OCI-LY7 (cell line): Measurements from ENCODE around the gene SPCS1. TPM values are rescaled to one million over a fixed set of nuclear protein-coding genes. Genes with fewer than 3 reads are reported as not detected.
A peak's percentile ranks its signal among the peaks of the same experiment; 100 is the strongest.

Source experiments
- BruUV-seq: library from RNA; stranded (reverse); fragments of 400-500 nt; replicated peaks from 2 replicates; lab custom pipeline; 2021; lab: Mats Ljungman, UMichigan
- CTCF ChIA-PET: fragments of 300-600 bp; sonication (Branson Sonifier 250); formaldehyde crosslinking; loops from one replicate; lab custom pipeline; 2022; ENCODE audit warnings: antibody characterized with exemption; ENCODE audit not compliant: unreplicated experiment; lab: Charles Lee
- POLR2A ChIA-PET: fragments of 300-600 bp; sonication (Branson Sonifier 250); formaldehyde crosslinking; loops from one replicate; lab custom pipeline; 2022; ENCODE audit warnings: antibody characterized with exemption; lab: Charles Lee
- DNase-seq: peaks from one replicate; pipeline ENCODE4 v3.0.0-alpha.2; 2015; ENCODE audit warnings: low spot score
- H2AFZ ChIP-seq: fragments of 200-600 bp; sonication (generic), shearing (Covaris generic); 2 replicates; pipeline ENCODE4 v1.6.1; 2014; ENCODE audit warnings: mild to moderate bottlenecking, antibody characterized with exemption, low read length, moderate library complexity
- H3K27ac ChIP-seq: fragments of 200-600 bp; sonication (generic); 2 replicates; pipeline ENCODE4 v1.5.1; 2014; ENCODE audit warnings: mixed run types, low read depth, mild to moderate bottlenecking, moderate library complexity, low read length, inconsistent platforms; ENCODE audit not compliant: poor library complexity, severe bottlenecking
- H3K36me3 ChIP-seq: fragments of 200-600 bp; sonication (generic); 2 replicates; pipeline ENCODE4 v1.6.1; 2014; ENCODE audit warnings: mild to moderate bottlenecking, antibody characterized with exemption, low read length, moderate library complexity, mixed read lengths; ENCODE audit not compliant: insufficient read depth
- H3K4me1 ChIP-seq: fragments of 200-600 bp; sonication (generic); 2 replicates; pipeline ENCODE4 v1.5.1; 2014; ENCODE audit warnings: mild to moderate bottlenecking, low read length; ENCODE audit not compliant: insufficient read depth, poor library complexity, severe bottlenecking
- H3K4me2 ChIP-seq: fragments of 200-600 bp; sonication (generic); 2 replicates; pipeline ENCODE4 v1.6.1; 2014; ENCODE audit warnings: mild to moderate bottlenecking, low read length
- H3K4me3 ChIP-seq: fragments of 200-600 bp; sonication (generic); 2 replicates; pipeline ENCODE4 v1.5.1; 2014; ENCODE audit warnings: mild to moderate bottlenecking, low read depth, low read length; ENCODE audit not compliant: poor library complexity, severe bottlenecking
- H3K79me2 ChIP-seq: fragments of 200-600 bp; sonication (generic); 2 replicates; pipeline ENCODE4 v1.6.1; 2016; ENCODE audit warnings: low read depth, mild to moderate bottlenecking, low read length, moderate library complexity, mixed read lengths; ENCODE audit not compliant: insufficient read depth
- H3K9me2 ChIP-seq: fragments of 200-600 bp; sonication (generic); 2 replicates; pipeline ENCODE4 v1.6.1; 2016; ENCODE audit warnings: mild to moderate bottlenecking, low read length, mixed read lengths; ENCODE audit not compliant: insufficient read depth
- H3K9me3 ChIP-seq: fragments of 200-600 bp; sonication (generic); 2 replicates; pipeline ENCODE4 v1.6.1; 2014; ENCODE audit warnings: mild to moderate bottlenecking, mixed run types, low read length, mixed read lengths
- H4K20me1 ChIP-seq: fragments of 200-600 bp; sonication (generic); 2 replicates; pipeline ENCODE4 v1.6.1; 2014; ENCODE audit warnings: mild to moderate bottlenecking, antibody characterized with exemption, low read length, moderate library complexity, mixed read lengths; ENCODE audit not compliant: insufficient read depth
- EZH2phosphoT487 ChIP-seq: fragments of 200-600 bp; sonication (generic); IDR thresholded peaks from 2 replicates; pipeline ENCODE4 v1.6.1; 2018; ENCODE audit warnings: low read depth, borderline replicate concordance, mild to moderate bottlenecking, mixed run types, antibody characterized with exemption, low read length, moderate library complexity, mixed read lengths
- intact Hi-C: fragments of 100-400 bp; cut with micrococcal nuclease; formaldehyde crosslinking; loops from one replicate; pipeline ENCODE4 v1.10.0; 2022; ENCODE audit not compliant: unreplicated experiment
- total RNA-seq, 2 experiments: library from RNA; depleted of rRNA in 1 of 2; stranded (reverse); fragments of >200 nt in 1 of 2; shearing (Covaris generic) in 1 of 2; gene quantifications; 2 replicates each; pipeline ENCODE4 v1.2.3, GENCODE V29; 2014 to 2022
- TF ChIP-seq, protein P1 (sequence below): fragments of 200-600 bp; sonication (generic); conservative IDR thresholded peaks from 2 replicates; pipeline ENCODE4 v1.5.1; 2014; ENCODE audit warnings: mild to moderate bottlenecking, antibody characterized with exemption, low read length, moderate library complexity, mixed read lengths

Gene SPCS1
- total RNA-seq, 2 experiments from 2014 or later = 58.1 to 81.6 TPM

DNA sequence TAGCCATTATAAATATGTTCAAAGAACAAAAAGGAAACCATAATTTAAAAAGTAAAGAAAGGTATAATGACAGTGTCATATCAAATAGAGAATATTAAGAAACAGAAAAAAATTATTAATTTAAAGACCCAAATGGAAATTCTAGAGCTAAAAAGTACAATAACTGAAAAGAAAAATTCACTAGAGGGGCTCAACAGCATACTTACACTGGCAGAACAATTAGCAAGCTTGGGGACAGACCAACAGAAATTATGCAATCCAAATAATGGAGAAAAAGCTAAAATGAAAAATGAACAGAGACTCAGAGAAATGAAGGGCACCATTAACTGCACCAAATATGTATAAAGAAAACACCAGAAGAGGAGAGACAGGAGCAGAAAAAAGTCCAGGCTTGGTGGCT is 13.7 kb downstream of the SPCS1 start:
- no peak overlapping the region for H3K4me3 ChIP-seq
- BruUV-seq = no TSS peak
- no peak overlapping the region for H2AFZ ChIP-seq
- intact Hi-C loops = no loop called here
- H3K4me1 ChIP-seq = peaks cover 25% of the 10 kb centered on the region
- no peak overlapping the region for H3K4me2 ChIP-seq
- no peaks in the 10 kb centered on the region for H3K79me2 ChIP-seq
- TF ChIP-seq, protein P1, sequence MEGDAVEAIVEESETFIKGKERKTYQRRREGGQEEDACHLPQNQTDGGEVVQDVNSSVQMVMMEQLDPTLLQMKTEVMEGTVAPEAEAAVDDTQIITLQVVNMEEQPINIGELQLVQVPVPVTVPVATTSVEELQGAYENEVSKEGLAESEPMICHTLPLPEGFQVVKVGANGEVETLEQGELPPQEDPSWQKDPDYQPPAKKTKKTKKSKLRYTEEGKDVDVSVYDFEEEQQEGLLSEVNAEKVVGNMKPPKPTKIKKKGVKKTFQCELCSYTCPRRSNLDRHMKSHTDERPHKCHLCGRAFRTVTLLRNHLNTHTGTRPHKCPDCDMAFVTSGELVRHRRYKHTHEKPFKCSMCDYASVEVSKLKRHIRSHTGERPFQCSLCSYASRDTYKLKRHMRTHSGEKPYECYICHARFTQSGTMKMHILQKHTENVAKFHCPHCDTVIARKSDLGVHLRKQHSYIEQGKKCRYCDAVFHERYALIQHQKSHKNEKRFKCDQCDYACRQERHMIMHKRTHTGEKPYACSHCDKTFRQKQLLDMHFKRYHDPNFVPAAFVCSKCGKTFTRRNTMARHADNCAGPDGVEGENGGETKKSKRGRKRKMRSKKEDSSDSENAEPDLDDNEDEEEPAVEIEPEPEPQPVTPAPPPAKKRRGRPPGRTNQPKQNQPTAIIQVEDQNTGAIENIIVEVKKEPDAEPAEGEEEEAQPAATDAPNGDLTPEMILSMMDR = no peak
- no peak for TF ChIP-seq EZH2phosphoT487
- POLR2A ChIA-PET = interaction anchor here (1.1 kb wide), 1 partner anchor 216 kb away, joined by 3 read pairs; no protein-coding TSS in a partner anchor
- no peak overlapping the region for H3K27ac ChIP-seq
- peaks cover 8% of the 10 kb centered on the region; the same call in 1 of the 2 replicates for H3K9me3 ChIP-seq
- no peaks in the 10 kb centered on the region for H4K20me1 ChIP-seq
- no peak for DNase-seq
- peaks cover 37% of the 10 kb centered on the region for H3K36me3 ChIP-seq
- no peaks in the 10 kb centered on the region for H3K9me2 ChIP-seq
- CTCF ChIA-PET = no interaction called here

DNA sequence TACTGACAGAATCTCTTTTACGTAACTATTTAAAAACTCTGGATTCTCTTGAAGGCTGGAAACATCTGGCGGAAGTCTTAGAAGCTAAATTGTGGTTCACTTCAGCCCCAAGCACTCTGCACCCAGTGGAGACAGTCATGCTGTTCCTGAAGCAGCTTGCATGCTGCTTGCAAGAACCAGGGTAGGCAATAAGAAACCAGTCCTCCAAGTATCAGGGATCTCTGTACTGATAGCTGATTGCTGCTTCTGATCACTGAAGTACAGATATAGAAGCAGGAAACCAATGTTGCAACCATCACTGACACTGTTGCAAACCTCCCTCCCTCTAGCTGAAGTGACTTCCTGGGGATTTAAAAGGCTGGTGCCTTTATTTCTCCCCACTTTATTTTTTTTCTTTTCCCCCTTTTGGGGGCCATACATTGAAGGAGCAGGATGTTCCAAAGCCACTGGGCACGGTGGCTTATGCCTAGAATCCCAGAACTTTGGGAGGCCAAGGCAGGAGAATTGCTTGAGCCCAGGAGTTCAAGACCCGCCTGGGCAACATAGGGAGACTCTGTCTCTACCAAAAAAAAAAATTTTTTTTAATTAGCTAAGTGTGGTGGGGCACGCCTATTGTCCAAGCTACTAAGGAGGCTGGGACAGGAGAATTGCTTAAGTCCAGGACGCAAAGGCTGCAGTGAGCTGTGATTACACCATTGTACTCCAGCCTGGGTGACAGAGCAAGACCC is 15.3 kb downstream of the SPCS1 start:
- BruUV-seq = no TSS peak
- Histone ChIP-seq H3K36me3 (peaks cover 37% of the 10 kb centered on the region), H2AFZ (no peak overlapping the region), H3K4me1 (peaks cover 25% of the 10 kb centered on the region), H3K9me2 (no peaks in the 10 kb centered on the region), H3K27ac (peak overlapping the region; percentile 54), H4K20me1 (no peaks in the 10 kb centered on the region), H3K4me3 (peak overlapping the region; percentile 11), H3K79me2 (no peaks in the 10 kb centered on the region), H3K4me2 (peak overlapping the region; percentile 31), H3K9me3 (peaks cover 8% of the 10 kb centered on the region; the same call in 1 of the 2 replicates)
- intact Hi-C loops = no loop called here
- DNase-seq = peak; percentile 66
- CTCF ChIA-PET = no interaction called here
- TF ChIP-seq EZH2phosphoT487 = no peak
- POLR2A ChIA-PET = interaction anchor here (0.7 to 1.1 kb wide), 7 partner anchors 10 to 948 kb away, joined by 3 to 5 read pairs (median 3); no protein-coding TSS in a partner anchor

DNA sequence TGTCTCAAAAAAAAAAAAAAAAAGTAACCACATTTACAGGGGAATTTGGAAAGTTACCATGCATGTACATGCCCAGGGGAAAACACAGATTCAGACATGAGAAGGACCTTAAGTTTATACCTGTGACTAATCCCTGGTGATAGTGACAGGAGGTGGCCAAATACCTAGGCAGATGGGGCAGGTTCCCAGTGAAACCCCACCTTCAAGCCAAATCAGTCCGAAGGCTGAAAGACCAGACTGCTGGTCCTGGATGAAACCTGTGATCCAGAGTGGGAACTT is 15.8 kb downstream of the SPCS1 start:
- CTCF ChIA-PET = no interaction called here
- H3K4me1 ChIP-seq = peaks cover 25% of the 10 kb centered on the region
- H3K9me3 ChIP-seq = peaks cover 8% of the 10 kb centered on the region; the same call in 1 of the 2 replicates
- TF ChIP-seq, protein P1 = no peak
- no peak for TF ChIP-seq EZH2phosphoT487
- H3K79me2 ChIP-seq = no peaks in the 10 kb centered on the region
- peaks cover 37% of the 10 kb centered on the region for H3K36me3 ChIP-seq
- H3K27ac ChIP-seq = peak overlapping the region; percentile 54
- H2AFZ ChIP-seq = no peak overlapping the region
- no peaks in the 10 kb centered on the region for H3K9me2 ChIP-seq
- no peak overlapping the region for H3K4me3 ChIP-seq
- intact Hi-C loops = no loop called here
- POLR2A ChIA-PET = interaction anchor here (0.7 to 1.1 kb wide), 3 partner anchors 10 to 948 kb away, joined by 3 to 5 read pairs (median 3); no protein-coding TSS in a partner anchor
- no peak for DNase-seq
- H4K20me1 ChIP-seq = no peaks in the 10 kb centered on the region
- H3K4me2 ChIP-seq = peak overlapping the region; percentile 31; the same call in 1 of the 2 replicates
- BruUV-seq = no TSS peak
